ENCODE data around the gene RPS26. TPM values are rescaled to one million over a fixed set of nuclear protein-coding genes. Genes with fewer than 3 reads are reported as not detected.
"Not testable (repeated sequence)": the region's sequence is repeated elsewhere in the genome, so short reads cannot be mapped to it uniquely, and the experiment has no call there.

Gene RPS26
- total RNA-seq, 1 donor from 2014 or later, result 15.8 TPM

DNA sequence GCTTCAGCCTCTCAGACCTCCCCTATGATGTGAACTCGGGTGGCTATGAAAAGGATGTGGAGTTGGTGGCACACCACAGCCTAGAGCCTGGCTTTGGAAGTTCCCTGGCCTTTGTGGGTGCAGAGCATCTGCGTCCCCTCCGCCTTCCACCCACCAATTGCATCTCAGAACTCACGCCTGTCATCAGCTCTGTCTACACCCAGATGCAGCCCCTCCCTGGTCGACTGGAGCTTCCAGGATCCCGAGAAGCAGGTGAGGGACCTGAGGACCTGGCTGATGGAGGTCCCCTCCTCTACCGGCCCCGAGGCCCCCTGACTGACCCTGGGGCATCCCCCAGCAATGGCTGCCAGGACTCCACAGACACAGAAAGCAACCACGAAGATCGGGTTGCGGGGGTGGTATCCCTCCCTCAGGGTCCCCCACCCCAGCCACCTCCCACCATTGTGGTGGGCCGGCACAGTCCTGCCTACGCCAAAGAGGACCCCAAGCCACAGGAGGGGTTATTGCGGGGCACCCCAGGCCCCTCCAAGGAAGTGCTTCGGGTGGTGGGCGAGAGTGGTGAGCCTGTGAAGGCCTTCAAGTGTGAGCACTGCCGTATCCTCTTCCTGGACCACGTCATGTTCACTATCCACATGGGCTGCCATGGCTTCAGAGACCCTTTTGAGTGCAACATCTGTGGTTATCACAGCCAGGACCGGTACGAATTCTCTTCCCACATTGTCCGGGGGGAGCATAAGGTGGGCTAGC lies 7.0 kb upstream of the RPS26 start:
- no peak overlapping the region for H3K27ac Mint-ChIP-seq (ENCODE audit: unreplicated experiment)
- H3K4me3 Mint-ChIP-seq (ENCODE audit: unreplicated experiment), result no peak overlapping the region
- H3K36me3 Mint-ChIP-seq (ENCODE audit: low read depth), result peaks cover 22% of the 10 kb centered on the region
- TF ChIP-seq CTCF (IDR thresholded peaks at IDR 0.05), result no peak
- H3K9me3 Mint-ChIP-seq (ENCODE audit: low read depth), result no peaks in the 10 kb centered on the region
- no peaks in the 10 kb centered on the region for H3K4me1 Mint-ChIP-seq (ENCODE audit: low read depth)
- no peak for DNase-seq (ENCODE audit: low spot score)
- no peaks in the 10 kb centered on the region for H3K27me3 Mint-ChIP-seq (ENCODE audit: low read depth)

DNA sequence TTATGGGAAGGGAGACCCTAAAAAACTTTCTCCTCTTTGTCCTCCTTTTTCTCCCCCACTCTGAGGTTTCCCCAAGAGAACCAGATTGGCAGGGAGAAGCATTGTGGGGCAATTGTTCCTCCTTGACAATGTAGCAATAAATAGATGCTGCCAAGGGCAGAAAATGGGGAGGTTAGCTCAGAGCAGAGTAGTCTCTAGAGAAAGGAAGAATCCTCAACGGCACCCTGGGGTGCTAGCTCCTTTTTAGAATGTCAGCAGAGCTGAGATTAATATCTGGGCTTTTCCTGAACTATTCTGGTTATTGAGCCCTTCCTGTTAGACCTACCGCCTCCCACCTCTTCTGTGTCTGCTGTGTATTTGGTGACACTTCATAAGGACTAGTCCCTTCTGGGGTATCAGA lies 4.6 kb upstream of the RPS26 start:
- H3K27me3 Mint-ChIP-seq (ENCODE audit: low read depth), result no peaks in the 10 kb centered on the region
- no peak for TF ChIP-seq CTCF (IDR thresholded peaks at IDR 0.05)
- H3K4me1 Mint-ChIP-seq (ENCODE audit: low read depth), result peaks cover 10% of the 10 kb centered on the region
- no peak overlapping the region for H3K27ac Mint-ChIP-seq (ENCODE audit: unreplicated experiment)
- H3K36me3 Mint-ChIP-seq (ENCODE audit: low read depth), result peaks cover 19% of the 10 kb centered on the region
- H3K4me3 Mint-ChIP-seq (ENCODE audit: unreplicated experiment), result no peak overlapping the region
- no peaks in the 10 kb centered on the region for H3K9me3 Mint-ChIP-seq (ENCODE audit: low read depth)
- DNase-seq (ENCODE audit: low spot score), result no peak

- Mint-ChIP-seq H3K4me1 (ENCODE audit: low read depth) (peaks cover 17% of the 10 kb centered on the region), H3K36me3 (ENCODE audit: low read depth) (peaks cover 12% of the 10 kb centered on the region), H3K4me3 (ENCODE audit: unreplicated experiment) (no peak overlapping the region), H3K9me3 (ENCODE audit: low read depth) (no peaks in the 10 kb centered on the region), H3K27me3 (ENCODE audit: low read depth) (no peaks in the 10 kb centered on the region), H3K27ac (ENCODE audit: unreplicated experiment) (no peak overlapping the region)
- DNase-seq (ENCODE audit: low spot score), result no peak
- TF ChIP-seq CTCF (IDR thresholded peaks at IDR 0.05), result no peak
These were observed 3.6 kb upstream of the RPS26 start for GRCh38 chr12:56038022-56038655.

DNA sequence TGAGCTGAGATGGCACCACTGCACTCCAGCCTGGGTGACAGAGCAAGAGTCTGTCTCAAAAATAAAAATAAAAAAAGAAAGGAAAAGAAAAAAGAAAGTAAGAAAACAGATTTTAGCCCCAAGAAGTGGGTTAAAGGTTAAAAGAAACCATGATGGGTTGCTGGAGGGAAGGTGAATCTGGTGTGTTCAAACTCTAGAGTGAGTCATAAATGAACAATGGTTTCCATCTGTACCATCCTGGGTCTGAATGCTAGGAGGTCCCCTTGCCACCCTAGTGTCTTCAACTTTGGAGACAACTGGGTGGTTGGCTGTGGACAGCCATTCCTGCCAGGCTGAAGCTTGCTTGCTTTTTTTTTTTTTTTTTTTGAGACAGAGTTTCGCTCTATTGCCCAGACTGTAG lies 1.6 kb upstream of the RPS26 start:
- Mint-ChIP-seq H3K27me3 (ENCODE audit: low read depth) (no peaks in the 10 kb centered on the region), H3K4me1 (ENCODE audit: low read depth) (peaks cover 23% of the 10 kb centered on the region), H3K9me3 (ENCODE audit: low read depth) (no peaks in the 10 kb centered on the region), H3K27ac (ENCODE audit: unreplicated experiment) (no peak overlapping the region), H3K4me3 (ENCODE audit: unreplicated experiment) (no peak overlapping the region), H3K36me3 (ENCODE audit: low read depth) (peaks cover 16% of the 10 kb centered on the region)
- DNase-seq (ENCODE audit: low spot score), result no peak
- TF ChIP-seq CTCF (IDR thresholded peaks at IDR 0.05), result no peak

DNA sequence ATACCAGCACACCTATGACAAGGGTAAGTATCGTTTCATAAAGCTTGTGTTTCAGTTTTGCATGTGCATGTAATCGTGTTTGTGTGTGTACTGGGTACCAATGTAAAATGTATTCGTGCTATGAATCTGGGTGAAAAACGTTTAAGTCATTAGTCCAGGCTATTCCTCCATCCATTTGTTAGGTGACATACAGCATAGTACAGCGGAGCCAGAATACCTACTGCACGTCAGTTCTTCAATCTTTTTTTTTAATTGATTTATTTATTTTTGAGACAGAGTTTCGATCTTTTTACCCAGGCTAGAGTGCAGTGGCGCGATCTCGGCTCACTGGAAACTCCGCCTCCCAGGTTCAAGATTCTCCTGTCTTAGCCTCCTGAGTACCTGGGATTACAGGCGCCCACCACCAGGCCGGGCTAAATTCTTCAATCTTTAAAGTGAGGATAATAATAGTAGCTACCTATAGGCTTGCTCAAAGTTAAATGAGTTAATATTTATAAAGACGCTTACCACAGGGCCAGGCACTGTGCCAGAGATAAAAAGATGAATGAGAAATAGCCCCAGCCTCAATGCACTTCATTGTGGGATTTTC lies 661 bp upstream of the RPS26 start:
- Mint-ChIP-seq H3K27me3 (ENCODE audit: low read depth) (no peaks in the 10 kb centered on the region), H3K9me3 (ENCODE audit: low read depth) (no peaks in the 10 kb centered on the region), H3K36me3 (ENCODE audit: low read depth) (peaks cover 10% of the 10 kb centered on the region), H3K4me1 (ENCODE audit: low read depth) (peaks cover 23% of the 10 kb centered on the region), H3K4me3 (ENCODE audit: unreplicated experiment) (peak overlapping the region; percentile 92), H3K27ac (ENCODE audit: unreplicated experiment) (peak overlapping the region; percentile 79)
- no peak for DNase-seq (ENCODE audit: low spot score)
- no peak for TF ChIP-seq CTCF (IDR thresholded peaks at IDR 0.05)

DNA sequence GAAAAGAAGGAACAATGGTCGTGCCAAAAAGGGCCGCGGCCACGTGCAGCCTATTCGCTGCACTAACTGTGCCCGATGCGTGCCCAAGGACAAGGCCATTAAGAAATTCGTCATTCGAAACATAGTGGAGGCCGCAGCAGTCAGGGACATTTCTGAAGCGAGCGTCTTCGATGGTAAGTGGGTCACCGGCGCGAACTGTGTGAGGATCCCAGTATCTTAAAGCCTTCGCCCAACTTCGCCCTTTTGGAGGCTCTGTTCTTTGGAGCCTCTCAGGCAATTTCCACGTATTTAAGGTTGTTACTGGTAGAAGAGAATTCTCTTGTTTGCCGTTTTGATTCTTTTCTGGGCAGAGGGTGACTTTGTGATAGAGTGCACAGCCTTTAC lies 704 bp downstream of the RPS26 start:
- peaks cover 10% of the 10 kb centered on the region for H3K36me3 Mint-ChIP-seq (ENCODE audit: low read depth)
- H3K4me1 Mint-ChIP-seq (ENCODE audit: low read depth), result peaks cover 36% of the 10 kb centered on the region
- H3K4me3 Mint-ChIP-seq (ENCODE audit: unreplicated experiment), result peak overlapping the region; percentile 92
- not testable (repeated sequence) for H3K9me3 Mint-ChIP-seq (ENCODE audit: low read depth); H3K27me3 Mint-ChIP-seq (ENCODE audit: low read depth); DNase-seq (ENCODE audit: low spot score)
- H3K27ac Mint-ChIP-seq (ENCODE audit: unreplicated experiment), result peak overlapping the region; percentile 97

Data from chondrocyte (in vitro differentiated cells).